Hindlimb muscle (tissue), 1 donor: Measurements from ENCODE around the gene NFAT5. TPM values are rescaled to one million over a fixed set of nuclear protein-coding genes. Genes with fewer than 3 reads are reported as not detected.
"Not testable (repeated sequence)": the region's sequence is repeated elsewhere in the genome, so short reads cannot be mapped to it uniquely, and the experiment has no call there.

Source experiments
- DNase-seq: peaks from one replicate; pipeline ENCODE4 v3.0.0-alpha.2; 2013
- polyA plus RNA-seq: library from polyadenylated mRNA; unstranded; fragments of 120-200 nt; gene quantifications from one replicate; pipeline ENCODE4 v1.2.1, GENCODE V29; 2013; ENCODE audit not compliant: insufficient read length

The NFAT5 gene, protein sequence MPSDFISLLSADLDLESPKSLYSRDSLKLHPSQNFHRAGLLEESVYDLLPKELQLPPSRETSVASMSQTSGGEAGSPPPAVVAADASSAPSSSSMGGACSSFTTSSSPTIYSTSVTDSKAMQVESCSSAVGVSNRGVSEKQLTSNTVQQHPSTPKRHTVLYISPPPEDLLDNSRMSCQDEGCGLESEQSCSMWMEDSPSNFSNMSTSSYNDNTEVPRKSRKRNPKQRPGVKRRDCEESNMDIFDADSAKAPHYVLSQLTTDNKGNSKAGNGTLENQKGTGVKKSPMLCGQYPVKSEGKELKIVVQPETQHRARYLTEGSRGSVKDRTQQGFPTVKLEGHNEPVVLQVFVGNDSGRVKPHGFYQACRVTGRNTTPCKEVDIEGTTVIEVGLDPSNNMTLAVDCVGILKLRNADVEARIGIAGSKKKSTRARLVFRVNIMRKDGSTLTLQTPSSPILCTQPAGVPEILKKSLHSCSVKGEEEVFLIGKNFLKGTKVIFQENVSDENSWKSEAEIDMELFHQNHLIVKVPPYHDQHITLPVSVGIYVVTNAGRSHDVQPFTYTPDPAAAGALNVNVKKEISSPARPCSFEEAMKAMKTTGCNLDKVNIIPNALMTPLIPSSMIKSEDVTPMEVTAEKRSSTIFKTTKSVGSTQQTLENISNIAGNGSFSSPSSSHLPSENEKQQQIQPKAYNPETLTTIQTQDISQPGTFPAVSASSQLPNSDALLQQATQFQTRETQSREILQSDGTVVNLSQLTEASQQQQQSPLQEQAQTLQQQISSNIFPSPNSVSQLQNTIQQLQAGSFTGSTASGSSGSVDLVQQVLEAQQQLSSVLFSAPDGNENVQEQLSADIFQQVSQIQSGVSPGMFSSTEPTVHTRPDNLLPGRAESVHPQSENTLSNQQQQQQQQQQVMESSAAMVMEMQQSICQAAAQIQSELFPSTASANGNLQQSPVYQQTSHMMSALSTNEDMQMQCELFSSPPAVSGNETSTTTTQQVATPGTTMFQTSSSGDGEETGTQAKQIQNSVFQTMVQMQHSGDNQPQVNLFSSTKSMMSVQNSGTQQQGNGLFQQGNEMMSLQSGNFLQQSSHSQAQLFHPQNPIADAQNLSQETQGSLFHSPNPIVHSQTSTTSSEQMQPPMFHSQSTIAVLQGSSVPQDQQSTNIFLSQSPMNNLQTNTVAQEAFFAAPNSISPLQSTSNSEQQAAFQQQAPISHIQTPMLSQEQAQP (N-terminal part only)
- 16.1 TPM for polyA plus RNA-seq

DNA sequence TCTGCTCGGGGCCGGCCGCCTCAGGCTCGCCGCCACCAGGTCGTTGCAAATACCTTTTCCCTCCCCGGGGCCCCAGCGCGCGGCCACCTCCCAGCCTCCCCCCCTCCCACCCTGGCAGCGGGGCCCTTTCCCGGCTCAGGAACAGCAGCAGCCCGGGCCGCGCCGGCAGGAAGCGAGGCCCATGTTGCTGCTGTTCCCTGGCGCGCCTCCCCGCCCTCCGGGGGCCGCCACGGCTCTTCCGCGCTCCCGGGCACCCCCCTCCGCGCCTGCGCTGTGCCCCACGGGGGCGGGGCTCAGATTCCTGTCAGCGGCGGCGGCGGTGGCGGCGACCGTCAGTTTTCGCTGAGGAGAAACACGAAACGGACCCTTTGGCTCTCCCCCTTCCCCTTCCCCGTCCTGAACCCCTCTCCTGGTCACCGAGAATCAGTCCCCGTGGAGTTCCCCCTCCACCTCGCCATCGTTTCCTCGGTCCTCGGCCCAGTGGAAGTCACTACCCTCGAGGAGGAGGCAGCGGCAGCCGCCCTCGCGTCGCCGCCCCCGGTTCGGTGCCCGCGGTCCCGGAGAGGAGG, at the start of gene NFAT5:
TSS of gene NFAT5 (plus strand) at position 296 of the 569 bp plus-strand sequence. CDS start 336 bp downstream, outside the sequence.
- peak; percentile 93 for DNase-seq

DNA sequence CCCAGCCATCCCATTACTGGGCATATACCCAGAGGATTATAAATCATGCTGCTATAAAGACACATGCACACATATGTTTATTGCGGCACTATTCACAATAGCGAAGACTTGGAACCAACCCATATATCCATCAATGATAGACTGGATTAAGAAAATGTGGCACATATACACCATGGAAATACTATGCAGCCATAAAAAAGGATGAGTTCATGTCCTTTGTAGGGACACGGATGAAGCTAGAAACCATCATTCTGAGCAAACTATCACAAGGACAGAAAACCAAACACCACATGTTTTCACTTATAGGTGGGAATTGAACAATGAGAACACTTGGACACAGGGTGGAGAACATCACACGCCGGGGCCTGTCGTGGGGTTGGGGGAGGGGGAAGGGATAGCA, 47.9 kb upstream of the NFAT5 start:
- DNase-seq: not testable (repeated sequence)

DNA sequence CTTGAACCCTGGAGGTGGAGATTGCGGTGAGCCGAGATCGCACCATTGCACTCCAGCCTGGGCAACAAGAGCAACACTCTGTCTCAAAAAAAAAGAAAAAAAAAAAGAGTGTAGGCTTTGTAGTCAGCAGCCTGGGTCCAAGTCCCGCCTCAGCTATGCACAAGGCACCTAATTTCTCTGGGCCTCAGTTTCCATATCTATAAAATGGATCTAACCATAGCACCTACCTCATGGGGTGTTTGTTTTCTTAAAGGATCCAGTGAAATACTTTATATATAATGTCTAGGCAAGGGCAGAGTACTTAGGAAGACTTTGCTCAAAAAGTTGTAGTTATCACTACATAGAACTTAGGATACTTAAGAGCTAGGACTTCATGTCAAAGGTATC, 45.4 kb upstream of the NFAT5 start:
- DNase-seq: no peak

DNA sequence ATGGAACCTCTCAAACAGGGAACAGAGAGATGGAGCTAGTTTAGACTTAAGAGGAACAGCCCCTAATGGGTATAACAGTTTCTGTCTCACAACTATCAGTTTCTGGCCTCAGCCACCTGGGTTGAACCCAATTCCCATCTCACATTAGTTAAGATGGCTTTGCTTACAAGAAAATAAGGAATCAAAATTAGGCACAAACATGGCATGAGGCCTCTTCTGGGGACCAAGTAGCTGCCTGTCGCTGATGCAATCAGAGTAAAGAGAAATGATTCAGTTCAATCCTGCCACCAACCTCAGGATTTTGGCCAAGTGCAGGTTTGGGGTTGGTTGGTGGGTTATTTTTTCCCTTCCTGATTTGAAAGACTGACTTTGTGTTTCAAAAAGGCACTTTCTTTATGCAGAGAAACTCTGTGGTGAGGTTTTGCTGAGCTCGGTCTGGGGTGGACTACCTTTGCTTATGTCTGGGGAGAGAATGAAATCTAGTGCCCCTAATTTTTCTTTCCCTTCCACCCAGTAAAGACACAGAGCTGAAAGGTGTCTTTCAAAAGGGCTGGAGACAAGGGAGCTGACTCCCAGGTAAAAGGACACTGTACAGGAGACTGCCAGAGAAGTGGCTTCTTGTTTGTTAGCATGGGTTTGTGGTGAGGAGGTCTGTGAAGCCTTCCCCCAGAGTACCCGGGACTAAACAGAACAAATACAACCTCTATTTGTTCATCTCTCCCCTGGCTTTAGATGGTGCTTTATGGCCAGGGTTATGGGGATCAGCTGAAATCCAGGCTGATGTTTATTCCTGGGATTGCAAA, 44.8 kb upstream of the NFAT5 start:
- no peak for DNase-seq

DNA sequence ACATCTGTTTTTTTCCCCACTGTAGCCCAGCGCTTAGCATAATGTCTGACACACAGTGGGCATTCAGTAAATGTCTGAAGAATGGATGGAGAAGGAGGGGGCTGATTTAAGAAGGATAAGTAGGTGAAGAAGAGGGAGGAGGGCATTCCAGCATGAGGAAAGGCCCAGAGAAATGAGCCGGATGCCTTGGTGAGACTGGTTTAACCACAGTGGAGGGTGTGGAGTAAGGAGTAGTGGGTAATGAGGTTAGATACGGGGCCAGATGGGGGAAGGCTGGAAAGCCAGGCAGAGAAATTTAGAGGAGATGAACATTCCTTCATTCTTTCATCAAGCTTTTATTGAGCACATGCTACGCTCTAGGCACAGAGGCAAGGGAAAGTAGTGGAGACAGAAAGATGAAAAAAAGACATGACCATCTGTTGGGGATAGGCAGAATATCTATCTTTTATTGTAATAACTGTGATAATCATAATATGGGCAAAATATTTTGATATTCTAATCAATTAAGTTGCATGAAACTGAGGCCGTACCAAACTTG, 43.7 kb upstream of the NFAT5 start:
- DNase-seq: no peak

DNA sequence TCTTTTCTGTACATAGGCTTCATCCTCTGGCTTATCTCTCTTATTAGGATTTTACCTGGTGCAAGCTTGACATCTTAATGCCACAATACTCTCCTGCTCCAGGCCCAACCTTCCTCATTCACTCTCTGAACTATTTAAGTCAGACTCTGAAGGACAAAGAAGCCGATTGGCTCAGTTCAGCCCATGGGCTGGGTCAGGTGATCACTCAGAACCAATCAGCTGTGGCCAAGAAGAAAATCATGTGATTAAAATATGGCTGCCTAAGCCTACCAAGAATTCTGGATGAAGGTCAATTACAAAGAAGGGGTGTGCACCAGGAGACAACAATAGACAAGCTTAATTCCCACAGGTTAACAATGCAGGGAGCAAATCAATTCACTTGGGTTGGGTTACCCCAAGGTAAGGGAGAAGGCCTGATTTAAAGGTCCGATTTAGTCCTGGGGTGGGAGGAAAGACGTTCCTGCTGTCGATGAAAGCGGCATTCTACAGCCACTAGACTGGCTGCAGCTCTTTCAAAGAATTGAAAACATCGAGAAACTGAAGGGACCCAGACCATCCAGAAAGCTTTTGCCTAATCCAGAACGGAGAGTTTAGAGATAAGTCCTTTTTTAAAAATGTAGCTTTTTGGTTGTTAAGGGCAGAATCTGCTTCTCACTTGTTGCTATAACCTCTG, 42.9 kb upstream of the NFAT5 start:
- DNase-seq: no peak

DNA sequence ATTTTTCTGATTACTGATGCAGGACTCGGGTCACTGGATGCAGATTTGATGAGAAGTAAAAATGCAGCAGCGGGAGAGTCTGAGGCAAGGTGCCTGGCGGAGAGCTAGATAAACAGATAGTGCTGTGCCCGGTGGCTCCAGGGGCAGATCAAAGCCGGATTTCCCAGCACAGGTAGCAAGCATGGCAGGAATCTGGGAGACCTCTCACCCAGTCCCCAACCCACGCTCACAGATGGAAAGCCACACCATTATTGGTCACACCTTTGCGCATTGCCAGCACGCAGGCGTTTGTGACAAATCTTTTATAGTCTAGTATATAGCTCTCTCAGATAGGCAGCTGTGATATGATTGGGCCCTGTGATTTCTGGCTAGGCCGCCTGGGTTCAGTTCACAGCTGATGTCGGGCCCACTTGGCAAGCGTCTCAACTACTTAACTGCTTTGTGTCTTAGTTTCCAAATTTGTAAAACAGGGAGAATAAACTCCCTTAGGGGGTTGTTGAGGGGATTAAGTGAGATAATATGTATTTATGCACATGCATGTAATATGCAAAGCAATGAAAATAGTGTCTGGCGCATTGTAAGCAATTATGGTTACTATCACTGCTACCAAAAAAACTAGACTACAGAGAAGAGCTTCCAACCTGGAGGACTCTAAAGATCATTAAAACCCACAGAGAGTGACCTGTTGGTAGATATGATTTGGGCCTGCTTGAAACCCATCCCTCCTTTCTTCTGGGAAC, 42.0 kb upstream of the NFAT5 start:
- no peak for DNase-seq

DNA sequence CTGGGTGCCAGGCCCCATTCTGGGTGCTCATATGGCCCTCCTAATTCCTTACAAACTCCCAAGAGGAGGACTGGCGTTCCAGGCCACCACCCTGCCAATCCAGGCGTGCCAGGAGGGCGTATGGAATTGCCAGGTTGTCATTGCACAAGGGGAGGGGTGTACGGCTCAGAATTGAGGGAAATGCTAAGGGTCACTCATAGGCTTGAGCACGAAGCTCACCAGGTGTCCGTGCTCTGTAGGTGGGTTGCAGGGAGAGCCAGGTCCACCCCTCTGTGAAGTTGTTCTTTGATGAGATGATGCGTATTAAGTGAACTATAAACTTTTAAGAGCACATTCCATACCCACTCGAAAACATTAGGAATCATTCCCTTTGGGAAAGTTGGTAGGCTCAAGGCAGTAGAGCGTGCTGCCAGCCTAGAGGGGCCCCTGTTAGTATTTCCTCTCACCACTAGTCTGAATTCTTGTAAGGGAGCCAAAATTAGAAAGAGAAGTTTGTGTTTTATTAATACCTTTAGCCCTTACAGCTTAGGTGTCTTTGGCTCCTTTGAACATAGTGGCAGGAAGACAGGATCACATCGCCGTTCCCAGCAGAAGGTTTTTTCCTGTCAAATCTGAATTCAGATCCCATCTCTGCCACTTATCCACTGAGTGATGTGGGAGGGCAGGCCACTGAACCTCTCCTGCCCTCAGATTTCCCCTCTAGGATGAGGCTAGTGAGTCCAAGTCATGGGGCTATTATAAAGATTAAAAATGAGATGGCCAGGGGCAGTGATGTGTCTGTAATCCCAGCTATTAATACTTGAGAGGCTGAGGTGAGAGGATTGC, 38.7 kb upstream of the NFAT5 start:
- DNase-seq: no peak

DNA sequence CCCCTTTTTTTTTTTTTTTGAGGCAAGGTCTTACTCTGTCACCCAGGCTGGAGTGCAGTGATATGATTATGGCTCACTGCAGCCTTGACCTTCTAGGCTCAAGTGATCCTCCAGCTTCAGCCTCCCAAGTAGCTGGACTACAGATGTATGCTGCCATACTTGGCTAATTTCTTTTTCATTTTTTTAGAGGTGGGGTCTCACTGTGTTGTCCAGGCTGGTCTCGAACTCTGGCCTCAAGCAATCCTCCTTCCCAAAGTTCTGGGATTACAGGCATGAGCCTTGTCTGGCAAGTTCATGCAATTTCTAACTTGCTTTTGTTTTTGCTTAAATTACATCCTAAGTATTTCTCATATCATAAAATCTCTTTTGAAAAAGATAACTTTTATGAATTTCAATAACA, 33.8 kb upstream of the NFAT5 start:
- no peak for DNase-seq

DNA sequence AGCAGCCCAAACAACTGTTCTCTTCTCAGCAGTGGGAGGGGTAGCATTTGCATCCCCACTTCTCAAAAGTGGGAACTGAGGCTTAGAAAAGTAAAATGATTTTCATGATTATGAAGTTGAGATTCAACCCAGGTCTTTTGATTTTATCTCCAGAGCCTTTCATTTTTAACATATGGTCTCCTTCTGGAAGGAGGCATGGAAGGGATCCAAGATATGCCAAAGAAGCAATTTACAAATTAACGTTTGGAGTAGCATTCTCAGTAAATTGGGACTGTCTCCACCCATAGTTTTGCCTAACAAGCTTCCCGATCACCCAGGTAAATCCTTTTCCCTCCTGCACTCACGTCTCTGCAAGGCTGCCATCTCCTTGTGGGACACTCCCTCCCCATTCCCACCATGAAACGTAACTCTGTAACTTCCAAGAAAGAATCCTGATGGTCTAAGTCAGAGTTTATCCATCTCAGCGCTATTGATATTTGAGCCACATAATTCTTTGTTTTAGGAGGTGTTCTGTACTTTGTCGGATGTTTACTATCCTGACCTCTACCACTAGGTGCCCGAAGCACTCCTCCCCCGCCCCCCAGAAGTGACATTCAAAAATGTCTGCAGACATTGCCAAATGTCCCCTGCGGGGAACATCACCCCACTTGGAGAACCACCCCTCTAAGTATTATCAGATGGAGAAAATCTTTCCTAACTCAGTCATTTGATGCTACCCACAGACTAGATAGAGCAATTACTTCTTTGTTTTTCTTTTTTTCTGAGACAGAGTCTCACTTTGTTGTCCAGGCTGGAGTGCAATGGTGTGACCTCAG, 32.9 kb upstream of the NFAT5 start:
- DNase-seq: no peak

DNA sequence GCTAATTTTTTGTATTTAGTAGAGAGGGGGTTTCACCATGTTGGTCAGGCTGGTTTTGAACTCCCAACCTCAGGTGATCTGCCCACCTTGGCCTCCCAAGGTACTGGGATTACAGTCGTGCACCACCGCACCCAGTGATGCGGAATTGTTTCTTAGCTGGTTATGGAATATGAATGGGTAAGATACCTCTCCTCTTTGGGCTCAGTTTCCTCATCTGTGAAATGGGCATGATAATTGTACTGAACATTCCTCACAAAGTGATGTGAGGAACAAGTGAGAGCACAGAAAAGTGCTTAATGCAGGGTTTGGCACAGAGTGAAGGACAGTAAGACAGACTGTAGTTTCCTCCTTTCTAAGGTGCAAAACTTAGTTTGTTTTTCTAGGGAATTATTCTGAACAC, 31.0 kb upstream of the NFAT5 start:
- no peak for DNase-seq

DNA sequence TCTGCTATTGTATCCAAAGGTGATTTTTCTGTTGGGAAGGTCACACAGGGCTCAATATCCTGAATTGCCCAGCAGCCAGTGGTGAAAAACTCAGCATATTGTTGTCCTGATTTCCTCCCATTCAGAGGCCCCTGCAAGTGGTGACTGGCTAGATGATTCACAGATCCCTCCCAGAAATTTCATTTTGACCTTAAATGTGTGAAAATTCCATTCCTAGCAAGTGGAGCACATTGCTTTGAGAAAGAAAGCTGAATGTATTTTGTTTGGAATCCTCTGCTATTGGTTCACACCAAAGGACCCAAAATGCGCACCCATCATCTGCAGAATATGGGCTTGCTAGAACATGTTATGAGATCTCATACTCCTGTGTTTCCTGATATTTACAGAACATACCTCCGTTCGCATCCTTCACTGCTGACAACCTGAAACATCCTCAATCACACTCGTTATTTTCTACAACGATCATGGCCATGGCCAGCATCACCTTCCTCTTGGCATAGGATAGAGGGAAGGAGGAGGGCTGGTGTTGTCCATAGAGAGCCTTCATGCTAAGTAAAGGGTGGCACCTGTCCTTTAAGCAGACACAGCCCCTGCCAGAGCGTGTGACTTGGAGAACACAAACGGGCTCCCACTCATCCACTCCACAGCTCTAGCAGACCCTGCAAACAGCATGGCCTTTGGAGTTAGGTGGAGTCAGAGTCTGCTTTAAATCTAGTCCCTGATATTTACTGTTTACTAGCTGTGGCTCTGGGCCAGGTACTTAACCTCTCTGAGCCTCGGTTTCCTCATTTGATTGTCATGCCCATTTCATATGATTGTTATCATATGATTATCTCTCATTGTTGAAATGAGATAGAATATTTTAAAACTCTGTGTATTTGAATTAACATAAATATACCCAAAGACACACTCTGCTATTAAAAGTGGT, 30.4 kb upstream of the NFAT5 start:
- no peak for DNase-seq

DNA sequence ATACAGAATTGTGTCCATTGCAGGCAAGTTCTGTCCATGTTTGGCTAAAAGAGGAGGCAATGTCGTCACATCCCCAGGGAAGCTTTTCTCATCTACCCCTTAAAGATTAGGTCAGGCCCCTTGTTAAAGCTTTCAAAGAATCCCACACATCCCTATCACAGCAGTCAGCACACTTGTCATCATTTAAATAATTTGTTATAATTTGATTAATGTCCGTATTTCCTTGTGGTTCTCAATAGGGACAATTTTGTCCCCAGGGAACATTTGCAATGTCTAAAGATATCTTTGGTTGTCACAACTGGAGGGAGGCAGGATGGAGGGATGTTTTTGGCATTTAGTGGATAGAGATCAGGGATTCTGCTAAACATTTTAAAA, 28.1 kb upstream of the NFAT5 start:
- no peak for DNase-seq

DNA sequence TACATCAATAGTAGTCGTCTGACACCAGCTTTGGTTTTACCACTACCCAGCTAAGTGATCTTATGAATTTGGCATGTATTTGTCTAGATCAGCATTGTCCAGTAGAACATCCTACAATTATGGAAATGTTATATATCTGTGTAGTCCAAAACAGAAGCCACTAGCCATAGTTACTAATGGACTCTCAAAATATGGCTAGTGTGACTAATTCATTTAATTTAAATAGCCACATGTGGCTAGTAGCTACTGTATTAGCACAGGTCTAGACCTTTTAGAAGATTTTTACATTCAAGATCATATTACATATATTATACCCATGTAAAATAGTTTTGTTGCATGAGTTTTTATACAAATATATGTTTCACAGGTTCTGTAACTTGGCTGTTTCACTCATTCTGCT, 27.0 kb upstream of the NFAT5 start:
- no peak for DNase-seq

DNA sequence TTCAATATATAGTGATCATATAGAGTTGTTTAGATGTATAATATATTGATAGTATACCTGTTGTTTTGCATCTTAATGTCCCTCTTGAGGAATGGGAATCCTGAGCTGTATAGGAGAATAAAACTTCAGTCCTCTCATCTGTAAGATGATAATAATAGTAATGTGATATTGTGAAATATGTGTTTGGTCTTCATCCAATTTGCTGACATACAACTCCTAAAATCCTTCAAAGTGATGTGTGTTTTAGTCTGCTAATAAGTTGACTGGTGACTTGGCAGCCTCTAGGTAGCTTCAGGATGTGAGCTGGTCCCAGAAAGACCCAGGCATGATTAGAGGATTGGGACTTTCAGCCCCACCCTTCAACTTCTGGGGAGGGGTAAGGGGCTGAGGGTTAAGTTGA, 22.8 kb upstream of the NFAT5 start:
- DNase-seq: no peak

DNA sequence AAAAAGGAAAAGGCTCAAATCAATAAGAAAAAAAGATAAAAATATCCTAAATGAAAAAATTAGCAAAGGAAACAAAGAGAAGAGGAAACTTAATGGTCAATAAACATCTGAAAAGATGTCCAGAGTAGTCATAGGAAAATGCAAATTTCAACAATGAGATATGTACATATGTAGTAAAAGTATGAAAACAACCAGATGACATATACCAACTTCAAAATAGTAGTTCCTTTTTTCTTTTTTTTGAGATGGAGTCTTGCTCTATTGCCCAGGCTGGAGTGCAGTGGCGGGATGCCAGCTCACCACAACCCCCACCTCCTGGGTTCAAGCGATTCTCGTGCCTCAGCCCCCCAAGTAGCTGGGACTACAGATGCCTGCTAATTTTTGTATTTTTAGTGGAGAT, 21.7 kb upstream of the NFAT5 start:
- DNase-seq: no peak

DNA sequence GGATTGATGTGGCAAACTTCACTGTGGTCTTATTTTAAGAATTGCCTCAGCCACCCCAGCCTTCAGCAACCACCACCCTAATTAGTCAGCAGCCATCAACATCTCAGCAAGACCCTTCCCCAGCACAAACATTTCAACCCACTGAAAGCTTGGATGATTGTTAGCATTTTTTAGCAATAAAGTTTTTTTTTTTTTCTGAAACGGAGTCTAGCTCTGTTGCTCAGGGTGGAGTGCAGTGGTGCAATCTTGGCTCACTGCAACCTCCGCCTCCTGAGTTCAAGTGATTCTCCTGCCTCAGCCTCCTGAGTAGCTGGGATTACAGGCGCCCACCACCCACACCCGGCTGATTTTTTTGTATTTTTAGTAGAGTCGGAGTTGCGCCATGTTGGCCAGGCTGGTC, 19.1 kb upstream of the NFAT5 start:
- DNase-seq: not testable (repeated sequence)
